ENCODE measurements around the gene TP53INP2.

Gene TP53INP2

DNA sequence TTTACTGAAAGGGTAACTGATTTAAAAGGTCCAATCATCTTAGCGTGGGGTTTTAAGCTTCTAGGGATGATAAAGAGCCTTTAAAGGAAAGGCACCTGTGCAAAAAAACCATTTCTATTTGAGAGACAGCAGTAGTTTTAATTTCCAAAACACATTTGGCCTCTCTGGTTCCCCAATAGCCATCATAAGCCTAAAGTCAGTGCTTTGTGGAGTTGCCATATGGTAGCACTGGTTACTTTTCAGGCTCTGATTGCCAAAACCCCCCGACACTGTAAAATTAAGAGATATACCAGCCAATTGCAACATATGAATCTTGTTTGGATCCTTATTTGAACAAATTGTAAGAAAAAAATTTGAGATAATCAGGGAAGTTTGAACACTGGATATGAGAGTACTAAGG, 44.6 kb downstream of the TP53INP2 start:
- Histone ChIP-seq H3K4me2 (ENCODE audit: low read depth, low read length, poor library complexity, severe bottlenecking) (no peak overlapping the region), H3K9me2 (replicated peaks; ENCODE audit: insufficient read depth, low read length) (no peaks in the 10 kb centered on the region), H4K20me1 (ENCODE audit: low read depth, low read length) (no peaks in the 10 kb centered on the region), H3K27ac (ENCODE audit: low read depth, low read length) (no peak overlapping the region), H3F3A (ENCODE audit: insufficient read depth) (no peaks in the 10 kb centered on the region), H3K36me3 (ENCODE audit: low read length) (peaks cover 18% of the 10 kb centered on the region; the same call in 1 of the 2 replicates), H3K79me2 (ENCODE audit: insufficient read depth, low read length) (no peaks in the 10 kb centered on the region), H2AFZ (ENCODE audit: low read depth, low read length, severe bottlenecking) (no peak overlapping the region), H3K27me3 (ENCODE audit: low read length) (no peaks in the 10 kb centered on the region), H3K4me3 (ENCODE audit: insufficient read depth, low read length, poor library complexity, severe bottlenecking) (no peak overlapping the region), H3K9ac (ENCODE audit: low read length) (no peak overlapping the region), H3K9me3 (ENCODE audit: insufficient read depth, low read length) (no peaks in the 10 kb centered on the region)
- TF ChIP-seq, protein P1, sequence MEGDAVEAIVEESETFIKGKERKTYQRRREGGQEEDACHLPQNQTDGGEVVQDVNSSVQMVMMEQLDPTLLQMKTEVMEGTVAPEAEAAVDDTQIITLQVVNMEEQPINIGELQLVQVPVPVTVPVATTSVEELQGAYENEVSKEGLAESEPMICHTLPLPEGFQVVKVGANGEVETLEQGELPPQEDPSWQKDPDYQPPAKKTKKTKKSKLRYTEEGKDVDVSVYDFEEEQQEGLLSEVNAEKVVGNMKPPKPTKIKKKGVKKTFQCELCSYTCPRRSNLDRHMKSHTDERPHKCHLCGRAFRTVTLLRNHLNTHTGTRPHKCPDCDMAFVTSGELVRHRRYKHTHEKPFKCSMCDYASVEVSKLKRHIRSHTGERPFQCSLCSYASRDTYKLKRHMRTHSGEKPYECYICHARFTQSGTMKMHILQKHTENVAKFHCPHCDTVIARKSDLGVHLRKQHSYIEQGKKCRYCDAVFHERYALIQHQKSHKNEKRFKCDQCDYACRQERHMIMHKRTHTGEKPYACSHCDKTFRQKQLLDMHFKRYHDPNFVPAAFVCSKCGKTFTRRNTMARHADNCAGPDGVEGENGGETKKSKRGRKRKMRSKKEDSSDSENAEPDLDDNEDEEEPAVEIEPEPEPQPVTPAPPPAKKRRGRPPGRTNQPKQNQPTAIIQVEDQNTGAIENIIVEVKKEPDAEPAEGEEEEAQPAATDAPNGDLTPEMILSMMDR (IDR thresholded peaks at IDR 0.05; ENCODE audit: insufficient read depth, low read length, poor library complexity, severe bottlenecking): no peak

DNA sequence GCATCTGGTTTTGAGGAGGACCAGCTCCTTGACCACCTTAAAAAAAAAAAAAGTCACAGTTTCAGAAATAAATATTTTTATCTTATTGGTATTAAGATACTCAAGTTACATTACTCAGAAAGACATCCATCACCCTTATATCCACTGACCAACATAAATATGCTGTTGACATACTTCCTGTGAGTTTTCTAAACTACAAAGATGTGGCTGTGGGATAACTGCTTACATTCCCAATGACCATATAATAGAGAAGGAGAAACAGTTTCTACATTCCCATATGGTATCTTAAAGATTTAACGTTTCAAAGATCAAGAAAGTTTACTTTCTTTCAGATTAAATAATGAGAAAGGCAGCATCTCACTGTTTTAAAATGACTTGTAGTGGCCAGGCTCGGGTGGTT, 46.3 kb downstream of the TP53INP2 start:
- Histone ChIP-seq H3K9me2 (replicated peaks; ENCODE audit: insufficient read depth, low read length) (no peaks in the 10 kb centered on the region), H3K79me2 (ENCODE audit: insufficient read depth, low read length) (no peaks in the 10 kb centered on the region), H3K9ac (ENCODE audit: low read length) (no peak overlapping the region), H3K9me3 (ENCODE audit: insufficient read depth, low read length) (no peaks in the 10 kb centered on the region), H3K36me3 (ENCODE audit: low read length) (peaks cover 15% of the 10 kb centered on the region; the same call in 1 of the 2 replicates), H2AFZ (ENCODE audit: low read depth, low read length, severe bottlenecking) (no peak overlapping the region), H3F3A (ENCODE audit: insufficient read depth) (no peaks in the 10 kb centered on the region), H3K27me3 (ENCODE audit: low read length) (no peaks in the 10 kb centered on the region), H4K20me1 (ENCODE audit: low read depth, low read length) (no peaks in the 10 kb centered on the region), H3K27ac (ENCODE audit: low read depth, low read length) (no peak overlapping the region), H3K4me2 (ENCODE audit: low read depth, low read length, poor library complexity, severe bottlenecking) (no peak overlapping the region), H3K4me3 (ENCODE audit: insufficient read depth, low read length, poor library complexity, severe bottlenecking) (no peak overlapping the region)
- no peak for TF ChIP-seq EZH2phosphoT487 (conservative IDR thresholded peaks at IDR 0.05; ENCODE audit: low read length)
- TF ChIP-seq, protein P1 (IDR thresholded peaks at IDR 0.05; ENCODE audit: insufficient read depth, low read length, poor library complexity, severe bottlenecking): no peak

DNA sequence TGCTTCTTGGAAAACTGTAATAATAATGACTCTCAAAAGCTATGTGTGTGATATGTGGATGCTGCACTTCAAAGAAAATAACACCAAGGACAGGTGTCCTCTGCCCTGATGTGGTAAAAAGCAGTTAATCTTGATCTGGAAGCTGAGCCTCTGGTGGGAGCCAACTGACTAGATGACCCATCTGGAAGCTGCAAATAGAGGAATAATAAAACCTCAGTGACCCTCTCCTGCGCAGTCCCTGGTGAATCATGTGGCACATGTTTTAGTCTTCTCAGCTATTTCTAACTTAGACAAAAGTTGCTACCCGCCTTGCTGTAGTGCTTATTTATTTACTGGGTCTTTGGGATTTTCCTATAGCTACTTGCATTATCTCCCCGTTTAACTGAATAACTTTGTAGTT, 47.3 kb downstream of the TP53INP2 start:
- H3K79me2 ChIP-seq (ENCODE audit: insufficient read depth, low read length): no peaks in the 10 kb centered on the region
- TF ChIP-seq, protein P1 (IDR thresholded peaks at IDR 0.05; ENCODE audit: insufficient read depth, low read length, poor library complexity, severe bottlenecking): no peak
- no peak for TF ChIP-seq EZH2phosphoT487 (conservative IDR thresholded peaks at IDR 0.05; ENCODE audit: low read length)
- H3K9me2 ChIP-seq (replicated peaks; ENCODE audit: insufficient read depth, low read length): no peaks in the 10 kb centered on the region
- H3K9ac ChIP-seq (ENCODE audit: low read length): no peak overlapping the region
- H3K4me3 ChIP-seq (ENCODE audit: insufficient read depth, low read length, poor library complexity, severe bottlenecking): no peak overlapping the region
- H3K9me3 ChIP-seq (ENCODE audit: insufficient read depth, low read length): no peaks in the 10 kb centered on the region
- H2AFZ ChIP-seq (ENCODE audit: low read depth, low read length, severe bottlenecking): no peak overlapping the region
- no peaks in the 10 kb centered on the region for H3F3A ChIP-seq (ENCODE audit: insufficient read depth)
- no peak overlapping the region for H3K27ac ChIP-seq (ENCODE audit: low read depth, low read length)
- H3K27me3 ChIP-seq (ENCODE audit: low read length): no peaks in the 10 kb centered on the region
- no peak overlapping the region for H3K4me2 ChIP-seq (ENCODE audit: low read depth, low read length, poor library complexity, severe bottlenecking)
- H4K20me1 ChIP-seq (ENCODE audit: low read depth, low read length): no peaks in the 10 kb centered on the region
- peaks cover 13% of the 10 kb centered on the region; the same call in 1 of the 2 replicates for H3K36me3 ChIP-seq (ENCODE audit: low read length)

Data from SU-DHL-6 (cell line).